GM21737 (cell line): ENCODE data around the gene ERI3.

Experiments
- ATAC-seq: cut with Tn5 transposase; IDR thresholded peaks from one replicate; pipeline ENCODE4 v1.9.1; 2021; ENCODE audit warnings: mild to moderate bottlenecking, moderate library complexity; ENCODE audit not compliant: unreplicated experiment

ERI3 gene

GRCh38 chr1:44354840-44355581 lies at the start of gene ERI3:
ERI3 (minus strand) TSS chr1:44355257; CDS start chr1:44355026, 231 bp downstream.
- ATAC-seq: peak; percentile 99

- no peak for ATAC-seq
Measured at GRCh38 chr1:44401256-44402228, 46.5 kb upstream of the ERI3 start.

GRCh38 chr1:44390277-44390676 lies 35.2 kb upstream of the ERI3 start:
- no peak for ATAC-seq

GRCh38 chr1:44389437-44389836 lies 34.4 kb upstream of the ERI3 start:
- no peak for ATAC-seq

GRCh38 chr1:44388551-44388950 lies 33.5 kb upstream of the ERI3 start:
- ATAC-seq: no peak

- no peak for ATAC-seq
Measured at GRCh38 chr1:44380666-44381177, 25.7 kb upstream of the ERI3 start.

- no peak for ATAC-seq
Measured at GRCh38 chr1:44377925-44378784, 23.1 kb upstream of the ERI3 start.

- ATAC-seq: no peak
Measured at GRCh38 chr1:44375547-44375946, 20.5 kb upstream of the ERI3 start.

GRCh38 chr1:44371206-44371605 lies 16.1 kb upstream of the ERI3 start:
- no peak for ATAC-seq

- no peak for ATAC-seq
Measured at GRCh38 chr1:44368471-44369151, 13.6 kb upstream of the ERI3 start.

GRCh38 chr1:44367944-44368343 lies 12.9 kb upstream of the ERI3 start:
- ATAC-seq: no peak

GRCh38 chr1:44366371-44366975 lies 11.4 kb upstream of the ERI3 start:
- ATAC-seq: no peak

- ATAC-seq: no peak
Measured at GRCh38 chr1:44361478-44361877, 6.4 kb upstream of the ERI3 start.

GRCh38 chr1:44359234-44359935 lies 4.3 kb upstream of the ERI3 start:
- no peak for ATAC-seq

- no peak for ATAC-seq
Measured at GRCh38 chr1:44357710-44358109, 2.7 kb upstream of the ERI3 start.

- ATAC-seq: no peak
Measured at GRCh38 chr1:44355582-44356305, 687 bp upstream of the ERI3 start.

GRCh38 chr1:44354268-44354839 lies 703 bp downstream of the ERI3 start:
- ATAC-seq: no peak

- ATAC-seq: no peak
Measured at GRCh38 chr1:44353604-44354003, 1.5 kb downstream of the ERI3 start.
